GM12873 (cell line): ENCODE data around the gene SNRNP40.

Experiments used
- CTCF ChIP-seq: IDR thresholded peaks from 2 replicates; pipeline ENCODE4 v1.5.1; 2012; ENCODE audit warnings: low read depth, mild to moderate bottlenecking, moderate library complexity, low read length, control low read depth; ENCODE audit not compliant: insufficient read depth; ENCODE audit errors: missing control alignments

SNRNP40 gene

GRCh38 chr1:31227891-31228568 is 68.6 kb downstream of the SNRNP40 start:
- no peak for TF ChIP-seq CTCF

GRCh38 chr1:31224068-31224467 is 72.5 kb downstream of the SNRNP40 start:
- TF ChIP-seq CTCF = no peak

- TF ChIP-seq CTCF = no peak
These were observed 74.4 kb downstream of the SNRNP40 start for GRCh38 chr1:31222176-31222575.

GRCh38 chr1:31221072-31221471 is 75.5 kb downstream of the SNRNP40 start:
- TF ChIP-seq CTCF = no peak

GRCh38 chr1:31219489-31219888 is 77.1 kb downstream of the SNRNP40 start:
- no peak for TF ChIP-seq CTCF

- no peak for TF ChIP-seq CTCF
These were observed 77.9 kb downstream of the SNRNP40 start for GRCh38 chr1:31218705-31219104.

- TF ChIP-seq CTCF = no peak
These were observed 80.6 kb downstream of the SNRNP40 start for GRCh38 chr1:31216016-31216415.
